Heart left ventricle (tissue), 16 donors: ENCODE measurements around the gene KRT39. TPM values are rescaled to one million over a fixed set of nuclear protein-coding genes. Genes with fewer than 3 reads are reported as not detected.

Source experiments
- ATAC-seq, 4 donors: fragments of 200-7000 bp; cut with Tn5 transposase; one replicate each; pipeline ENCODE4 v1.9.1; 2020 to 2022; ENCODE audit warnings: moderate library complexity in 4 of 4, mild to moderate bottlenecking in 3 of 4, moderate number of reproducible peaks in 1 of 4
- DNase-seq, 5 donors: peaks; one replicate each; pipeline ENCODE4 v3.0.0-alpha.2; 2020
- H3K27ac ChIP-seq, 12 donors: fragments of 200-600 bp; sonication (generic) in 4 of 12; one replicate each; pipeline versions ENCODE4 v1.5.0 to v1.8.0; 2016 to 2022; ENCODE audit warnings: mild to moderate bottlenecking in 2 of 12
- H3K27me3 ChIP-seq, 9 donors: fragments of 200-600 bp; sonication (generic) in 2 of 9; one replicate each; pipeline versions ENCODE4 v1.5.1 to v1.8.0; 2016 to 2022; ENCODE audit warnings: mild to moderate bottlenecking in 3 of 9
- H3K36me3 ChIP-seq, 9 donors: fragments of 200-600 bp; sonication (generic) in 2 of 9; one replicate each; pipeline versions ENCODE4 v1.5.0 to v1.8.0; 2018 to 2022; ENCODE audit warnings: mild to moderate bottlenecking in 2 of 9
- H3K4me1 ChIP-seq, 12 donors: fragments of 200-600 bp; sonication (generic) in 4 of 12; one replicate each; pipeline versions ENCODE4 v1.5.0 to v1.8.0; 2016 to 2022; ENCODE audit warnings: mild to moderate bottlenecking in 3 of 12
- H3K4me3 ChIP-seq, 12 donors: fragments of 200-600 bp; sonication (generic) in 4 of 12; one replicate each; pipeline versions ENCODE4 v1.5.0 to v1.8.0; 2017 to 2022; ENCODE audit warnings: mild to moderate bottlenecking in 9 of 12, moderate library complexity in 4 of 12
- H3K9me3 ChIP-seq, 12 donors: fragments of 200-600 bp; sonication (generic) in 4 of 12; one replicate each; pipeline versions ENCODE4 v1.5.0 to v1.8.0; 2016 to 2022; ENCODE audit warnings: mild to moderate bottlenecking in 1 of 12
- CTCF ChIP-seq, 12 donors: fragments of 200-600 bp; sonication (generic) in 4 of 12; IDR thresholded peaks; one replicate each; pipeline versions ENCODE4 v1.5.0 to v1.8.0; 2018 to 2022; ENCODE audit warnings: antibody characterized with exemption in 12 of 12, mild to moderate bottlenecking in 5 of 12
- POLR2A ChIP-seq, 2 donors: fragments of 450-650 bp; IDR thresholded peaks; one replicate each; pipeline ENCODE4 v1.6.1; 2017; ENCODE audit warnings: antibody characterized with exemption in 2 of 2, mild to moderate bottlenecking in 2 of 2, moderate library complexity in 2 of 2
- WGBS, 4 donors: extraction: QIAGEN DNeasy Blood & Tissue Kit in 2 of 4; methylation state at CpG; one replicate each; pipeline versions ENCODE4 v1.1.5 to v1.1.7; 2013 to 2018; 5-methylcytosine and 5-hydroxymethylcytosine counted together
- intact Hi-C, 10 donors: fragments of 100-400 bp; cut with DNase I; formaldehyde crosslinking; loops; one replicate each; pipeline versions ENCODE4 v1.11.1 to v1.14.2; 2022
- polyA plus RNA-seq, 2 donors: library from polyadenylated mRNA; stranded (reverse); fragments of 200-250 nt; gene quantifications; one replicate each; pipeline ENCODE4 v1.2.3, GENCODE V29; 2013
- total RNA-seq, 9 donors: library from RNA; depleted of rRNA in 2 of 9; stranded (reverse); fragments of >200 nt in 2 of 9; fragmentation: NEBNext Ultra II Directional in 3 of 9; extraction: Animal tissue kit (Norgen Biotek cat#: 25700) in 3 of 9; gene quantifications; one replicate each; pipeline versions ENCODE4 v1.1.0 to v1.2.4, GENCODE V29; 2016 to 2023
- donor health status: ischemic (EF 13 %, LVEDD 7.1; RV severe dilation, severe dysfunction).
- donor health status: healthy with polysubstance abuse.
- donor health status: DM: no; HTN: yes; CAD: no.
- donor health status: DM: no; HTN: no; CAD: no.
- donor health status: ischemic (EF 25% LVEDD 6.9; RV normal size, moderate dysfunction).
- donor health status: ischemic (EF 25% LVEDD 5.7; RV mildly dilated, moderate dysfunction).
- donor health status: healthy.
- donor health status: DM: yes; HTN: yes; CAD: no.
- donor health status: ischemic (EF 35%, LVEDD 5.7; RV mildly dilated, moderate dysfunction).
- donor health status: nonischemic (EF 11% LVEDD 7.7; RV severe dilation, severe dysfunction).
- donor health status: DM: yes; HTN: yes; CAD: no.
- donor health status: PGD.
- donor health status: ischemic (EF 29% LVEDD 5.4; RV normal size, mild dysfunction).
- donor health status: nonischemic (EF 23%, LVEDD 6.1; RV moderate dilation, normal function).

KRT39 gene
- total and polyA plus RNA-seq, 11 donors: not detected

GRCh38 chr17:40993839-40994238 lies 27.1 kb upstream of the KRT39 start, which contains the start of gene KRTAP3-3:
Gene KRTAP3-3 (minus strand): TSS chr17:40994164. CDS start chr17:40994097, 67 bp downstream.
- no peak within 1 kb of the TSS for H3K27ac ChIP-seq
- 27 to 43% (median 35%) methylated on average over 3 to 4 of the region's 4 CpGs for WGBS, 4 donors
- DNase-seq (no peak), ATAC-seq (no peak)
- H3K36me3 ChIP-seq: no peaks in the 10 kb centered on the region
- no peak for TF ChIP-seq CTCF (IDR thresholded peaks at IDR 0.05)
- no peak for TF ChIP-seq POLR2A (IDR thresholded peaks at IDR 0.05)
- peaks cover 0 to 48% (median 12%) of the 10 kb centered on the region in 9 donors for H3K27me3 ChIP-seq
- H3K9me3 ChIP-seq: peaks cover 0 to 3% (median 0%) of the 10 kb centered on the region in 12 donors
- no peak within 1 kb of the TSS for H3K4me3 ChIP-seq
- no peaks in the 10 kb centered on the region for H3K4me1 ChIP-seq
- intact Hi-C loops: no loop called here

GRCh38 chr17:40993084-40993483 lies 26.3 kb upstream of the KRT39 start:
- intact Hi-C loops: no loop called here
- H3K4me1 ChIP-seq: no peaks in the 10 kb centered on the region
- TF ChIP-seq POLR2A (IDR thresholded peaks at IDR 0.05) (no peak), CTCF (IDR thresholded peaks at IDR 0.05) (no peak)
- no peak overlapping the region for H3K4me3 ChIP-seq
- WGBS, 4 donors: 89 to 95% (median 93%) methylated on average over 2 of the region's 2 CpGs
- H3K36me3 ChIP-seq: no peaks in the 10 kb centered on the region
- ATAC-seq (no peak), DNase-seq (no peak)
- peaks cover 0 to 3% (median 0%) of the 10 kb centered on the region in 12 donors for H3K9me3 ChIP-seq
- H3K27ac ChIP-seq: no peak overlapping the region
- H3K27me3 ChIP-seq: peaks cover 0 to 41% (median 9%) of the 10 kb centered on the region in 9 donors

GRCh38 chr17:40992666-40993065 lies 25.9 kb upstream of the KRT39 start:
- no peaks in the 10 kb centered on the region for H3K4me1 ChIP-seq
- H3K9me3 ChIP-seq: peaks cover 0 to 3% (median 0%) of the 10 kb centered on the region in 12 donors
- intact Hi-C loops: no loop called here
- H3K27ac ChIP-seq: no peak overlapping the region
- ATAC-seq: no peak
- H3K4me3 ChIP-seq: no peak overlapping the region
- peaks cover 0 to 41% (median 9%) of the 10 kb centered on the region in 9 donors for H3K27me3 ChIP-seq
- 82 to 88% (median 84%) methylated on average over 3 of the region's 3 CpGs for WGBS, 4 donors
- no peak for DNase-seq
- H3K36me3 ChIP-seq: no peaks in the 10 kb centered on the region
- TF ChIP-seq POLR2A (IDR thresholded peaks at IDR 0.05): no peak
- TF ChIP-seq CTCF (IDR thresholded peaks at IDR 0.05): no peak

GRCh38 chr17:40986920-40987319 lies 20.2 kb upstream of the KRT39 start:
- Histone ChIP-seq H3K27me3 (peaks cover 0 to 26% (median 9%) of the 10 kb centered on the region in 9 donors), H3K4me3 (no peak overlapping the region), H3K27ac (no peak overlapping the region), H3K9me3 (peaks cover 0 to 3% (median 0%) of the 10 kb centered on the region in 12 donors), H3K36me3 (no peaks in the 10 kb centered on the region), H3K4me1 (no peaks in the 10 kb centered on the region)
- 57 to 63% (median 60%) methylated on average over 8 of the region's 8 CpGs for WGBS, 4 donors
- intact Hi-C loops: no loop called here
- no peak for TF ChIP-seq POLR2A (IDR thresholded peaks at IDR 0.05)
- no peak for TF ChIP-seq CTCF (IDR thresholded peaks at IDR 0.05)
- DNase-seq (no peak), ATAC-seq (no peak)
